H9 (cell line): ENCODE data around the gene SKIDA1. TPM values are rescaled to one million over a fixed set of nuclear protein-coding genes. Genes with fewer than 3 reads are reported as not detected.

Experiments
- DNase-seq: peaks from one replicate; pipeline ENCODE4 v3.0.0-alpha.2; 2017
- H2AFZ ChIP-seq: one replicate; pipeline ENCODE4 v1.6.1; 2013; ENCODE audit warnings: mild to moderate bottlenecking, low read length, control low read depth, moderate library complexity
- H2AK5ac ChIP-seq: 2 replicates; pipeline ENCODE4 v1.6.1; 2013; ENCODE audit warnings: low read length, control low read depth, mixed read lengths; ENCODE audit not compliant: insufficient read length
- H2BK120ac ChIP-seq: one replicate; pipeline ENCODE4 v1.6.1; 2013; ENCODE audit warnings: low read depth, mild to moderate bottlenecking, low read length, control low read depth, inconsistent platforms; ENCODE audit not compliant: poor library complexity, severe bottlenecking
- H2BK12ac ChIP-seq: 2 replicates; pipeline ENCODE4 v1.6.1; 2013; ENCODE audit warnings: low read length, control low read depth, mixed read lengths, low read depth; ENCODE audit not compliant: insufficient read length
- H2BK15ac ChIP-seq: 2 replicates; pipeline ENCODE4 v1.6.1; 2013; ENCODE audit warnings: low read depth, low read length, control low read depth
- H2BK20ac ChIP-seq: one replicate; pipeline ENCODE4 v1.6.1; 2013; ENCODE audit warnings: low read depth, mild to moderate bottlenecking, low read length, control low read depth, inconsistent platforms; ENCODE audit not compliant: poor library complexity, severe bottlenecking
- H2BK5ac ChIP-seq: 2 replicates; pipeline ENCODE4 v1.6.1; 2013; ENCODE audit warnings: low read length, control low read depth, mixed read lengths; ENCODE audit not compliant: insufficient read length
- H3K14ac ChIP-seq: 2 replicates; pipeline ENCODE4 v1.6.1; 2013; ENCODE audit warnings: low read length, control low read depth; ENCODE audit not compliant: insufficient read depth
- H3K18ac ChIP-seq: 2 replicates; pipeline ENCODE4 v1.6.1; 2013; ENCODE audit warnings: low read depth, mild to moderate bottlenecking, mixed read lengths, low read length, control low read depth; ENCODE audit not compliant: insufficient read length
- H3K23ac ChIP-seq: 2 replicates; pipeline ENCODE4 v1.6.1; 2013; ENCODE audit warnings: low read length, control low read depth, mixed read lengths, low read depth; ENCODE audit not compliant: insufficient read length
- H3K23me2 ChIP-seq: 2 replicates; pipeline ENCODE4 v1.6.1; 2013; ENCODE audit warnings: low read depth, mild to moderate bottlenecking, mixed read lengths, low read length, control low read depth; ENCODE audit not compliant: insufficient read length, poor library complexity, severe bottlenecking
- H3K27ac ChIP-seq: 2 replicates; pipeline ENCODE4 v1.5.1; 2013; ENCODE audit warnings: low read length, control low read depth, mixed read lengths, low read depth; ENCODE audit not compliant: insufficient read length
- H3K27me3 ChIP-seq: 2 replicates; pipeline ENCODE4 v1.6.1; 2013; ENCODE audit warnings: low read length, control low read depth, inconsistent platforms; ENCODE audit not compliant: insufficient read depth
- H3K4ac ChIP-seq: 2 replicates; pipeline ENCODE4 v1.6.1; 2013; ENCODE audit warnings: low read depth, mild to moderate bottlenecking, control low read depth, inconsistent platforms, low read length, moderate library complexity
- H3K4me1 ChIP-seq: 2 replicates; pipeline ENCODE4 v1.6.1; 2013; ENCODE audit warnings: low read length, control low read depth, inconsistent platforms; ENCODE audit not compliant: insufficient read depth
- H3K4me2 ChIP-seq: 2 replicates; pipeline ENCODE4 v1.6.1; 2013; ENCODE audit warnings: low read length, control low read depth, mixed read lengths; ENCODE audit not compliant: insufficient read length, insufficient read depth
- H3K56ac ChIP-seq: 2 replicates; pipeline ENCODE4 v1.6.1; 2013; ENCODE audit warnings: low read depth, mild to moderate bottlenecking, mixed read lengths, low read length, control low read depth; ENCODE audit not compliant: insufficient read length
- H3K79me1 ChIP-seq: 2 replicates; pipeline ENCODE4 v1.6.1; 2013; ENCODE audit warnings: low read depth, mild to moderate bottlenecking, moderate library complexity, low read length, control low read depth, inconsistent platforms; ENCODE audit not compliant: insufficient read depth, poor library complexity, severe bottlenecking
- H3K79me2 ChIP-seq: 2 replicates; pipeline ENCODE4 v1.6.1; 2013; ENCODE audit warnings: low read length, control low read depth, inconsistent platforms; ENCODE audit not compliant: insufficient read depth
- H3K9ac ChIP-seq: 2 replicates; pipeline ENCODE4 v1.6.1; 2013; ENCODE audit warnings: low read length, control low read depth, mixed read lengths; ENCODE audit not compliant: insufficient read length; ENCODE audit errors: extremely low read depth
- H3K9me3 ChIP-seq: one replicate; pipeline ENCODE4 v1.6.1; 2013; ENCODE audit warnings: low read depth, low read length, inconsistent platforms; ENCODE audit not compliant: control insufficient read depth
- H3T11ph ChIP-seq: one replicate; pipeline ENCODE4 v1.6.1; 2013; ENCODE audit warnings: mild to moderate bottlenecking, low read length, control low read depth, inconsistent platforms
- H4K20me1 ChIP-seq: one replicate; pipeline ENCODE4 v1.6.1; 2013; ENCODE audit not compliant: control insufficient read depth, insufficient read length, insufficient read depth
- H4K5ac ChIP-seq: 2 replicates; pipeline ENCODE4 v1.6.1; 2013; ENCODE audit warnings: low read depth, mild to moderate bottlenecking, mixed read lengths, low read length, control low read depth; ENCODE audit not compliant: insufficient read length
- H4K8ac ChIP-seq: replicated peaks from 2 replicates; pipeline ENCODE4 v1.6.1; 2013; ENCODE audit warnings: low read length, control low read depth, mixed read lengths, low read depth; ENCODE audit not compliant: insufficient read length
- H4K91ac ChIP-seq: 2 replicates; pipeline ENCODE4 v1.6.1; 2013; ENCODE audit warnings: low read depth, mild to moderate bottlenecking, moderate library complexity, mixed read lengths, low read length, control low read depth; ENCODE audit not compliant: insufficient read length
- H3K27ac Mint-ChIP-seq, 3 experiments: 2 replicates in 2 of 3; 3 replicates in 1 of 3; pipeline ENCODE4 v1.8.0; 2020 to 2021; ENCODE audit warnings: mixed read lengths in 3 of 3, mild to moderate bottlenecking in 1 of 3, moderate library complexity in 1 of 3
- H3K27me3 Mint-ChIP-seq: 2 replicates; pipeline ENCODE4 v1.8.0; 2021; ENCODE audit warnings: low read depth, mild to moderate bottlenecking, moderate library complexity, mixed read lengths
- H3K36me3 Mint-ChIP-seq, 3 experiments: 2 replicates in 2 of 3; 3 replicates in 1 of 3; pipeline ENCODE4 v1.8.0; 2020 to 2021; ENCODE audit warnings: low read depth in 3 of 3, mixed read lengths in 3 of 3; ENCODE audit not compliant: insufficient read depth in 1 of 3
- H3K4me1 Mint-ChIP-seq, 2 experiments: 2 replicates each; pipeline ENCODE4 v1.8.0; 2020; ENCODE audit warnings: mixed read lengths in 2 of 2
- H3K4me3 Mint-ChIP-seq, 2 experiments: 2 replicates in 1 of 2; 3 replicates in 1 of 2; pipeline ENCODE4 v1.8.0; 2020 to 2021; ENCODE audit warnings: mild to moderate bottlenecking in 2 of 2, mixed read lengths in 2 of 2, moderate library complexity in 1 of 2
- H3K9me3 Mint-ChIP-seq, 2 experiments: 2 replicates in 1 of 2; 3 replicates in 1 of 2; pipeline ENCODE4 v1.8.0; 2020; ENCODE audit warnings: mild to moderate bottlenecking in 2 of 2, mixed read lengths in 2 of 2, moderate library complexity in 1 of 2
- CTCF ChIP-seq: fragments of 200-600 bp; sonication (generic); conservative IDR thresholded peaks from 3 replicates; pipeline ENCODE4 v1.8.0; 2021; ENCODE audit warnings: antibody characterized with exemption, mild to moderate bottlenecking
- WGBS: extraction: QIAGEN DNeasy Blood & Tissue Kit; methylation state at CpG from one replicate; pipeline ENCODE4 v1.1.7; 2013; ENCODE audit warnings: missing lambda C conversion rate, low lambda C conversion rate, mixed read lengths; ENCODE audit not compliant: insufficient read length; ENCODE audit errors: extremely low coverage; 5-methylcytosine and 5-hydroxymethylcytosine counted together
- total RNA-seq: library from RNA; stranded (reverse); gene quantifications from 2 replicates; pipeline ENCODE4 v1.2.1, GENCODE V29; 2021

SKIDA1 gene
- total RNA-seq, 1 experiment from 2014 or later = 5.9 TPM

- Histone ChIP-seq H3K18ac (peak overlapping the region; percentile 79), H4K20me1 (no peaks in the 10 kb centered on the region), H4K8ac (no peak overlapping the region), H3K27me3 (no peaks in the 10 kb centered on the region), H2BK120ac (peak overlapping the region; percentile 52), H3K4me2 (peak overlapping the region; percentile 80), H2BK15ac (no peak overlapping the region), H3T11ph (no peak overlapping the region), H3K79me1 (no peaks in the 10 kb centered on the region), H4K91ac (no peak overlapping the region), H3K4me1 (no peaks in the 10 kb centered on the region), H2BK12ac (no peak overlapping the region), H3K4ac (no peak overlapping the region; the same call in 1 of the 2 replicates), H3K56ac (no peak overlapping the region), H3K14ac (peak overlapping the region; percentile 95; the same call in 1 of the 2 replicates), H3K23me2 (peaks cover 20% of the 10 kb centered on the region), H3K9ac (peak overlapping the region; percentile 79), H2BK20ac (no peak overlapping the region), H3K9me3 (no peaks in the 10 kb centered on the region), H3K27ac (peak overlapping the region; percentile 76), H2BK5ac (no peak overlapping the region), H2AFZ (no peak overlapping the region), H2AK5ac (no peak overlapping the region), H3K23ac (no peak overlapping the region), H3K79me2 (no peaks in the 10 kb centered on the region), H4K5ac (no peak overlapping the region)
- TF ChIP-seq CTCF = no peak
- Mint-ChIP-seq H3K36me3 (no peaks in the 10 kb centered on the region; a peak in 1 of 7 replicates), H3K27me3 (no peaks in the 10 kb centered on the region), H3K9me3 (no peaks in the 10 kb centered on the region; a peak in 2 of 5 replicates), H3K4me1 (peaks cover 51 to 53% of the 10 kb centered on the region in 2 experiments), H3K27ac (peak overlapping the region; percentile 95 to 99 (median 99)), H3K4me3 (peak overlapping the region; percentile 78 to 91)
- peak; percentile 75 for DNase-seq
- no CpG with 5 or more reads among the region's 68 CpGs for WGBS
Measured at GRCh38 chr10:21526860-21527597, 1.5 kb upstream of the SKIDA1 start.
